K562 (cell line): ENCODE results near the gene PPM1F. TPM values are rescaled to one million over a fixed set of nuclear protein-coding genes. Genes with fewer than 3 reads are reported as not detected.

Source experiments
- CBX3 ChIP-seq, 2 experiments: IDR thresholded peaks; 1 replicate in 1 of 2; 2 replicates in 1 of 2; pipeline ENCODE4 v1.6.1; 2012; ENCODE audit warnings: inconsistent platforms in 2 of 2, low read length in 2 of 2, borderline replicate concordance in 1 of 2, control low read depth in 1 of 2
- DPF2 ChIP-seq: fragments of 450-650 bp; IDR thresholded peaks from 2 replicates; pipeline ENCODE4 v1.6.1; 2016
- GATAD2A ChIP-seq: fragments of 450-650 bp; IDR thresholded peaks from 2 replicates; pipeline ENCODE4 v1.6.1; 2017
- HDAC6 ChIP-seq: IDR thresholded peaks from 2 replicates; pipeline ENCODE4 v1.6.1; 2012; ENCODE audit warnings: low read depth, mild to moderate bottlenecking, control low read depth, inconsistent platforms, low read length, moderate library complexity
- HDAC8 ChIP-seq: fragments of 450-650 bp; IDR thresholded peaks from 2 replicates; pipeline ENCODE4 v1.6.1; 2016; ENCODE audit warnings: mild to moderate bottlenecking, missing genetic modification characterization, moderate library complexity, missing compliant biosample characterization
- HNRNPUL1 ChIP-seq: fragments of 200-400 bp; formaldehyde crosslinking; IDR thresholded peaks from 2 replicates; pipeline ENCODE4 v1.6.1; 2017; ENCODE audit warnings: low read length
- KAT7 ChIP-seq: sonication (generic); formaldehyde crosslinking; IDR thresholded peaks from 2 replicates; pipeline ENCODE4 v1.8.0; 2022; ENCODE audit warnings: missing genetic modification reagents, mild to moderate bottlenecking, borderline replicate concordance
- MTA3 ChIP-seq: fragments of 450-650 bp; formaldehyde crosslinking; IDR thresholded peaks from 2 replicates; pipeline ENCODE4 v1.6.1; 2017; ENCODE audit warnings: mild to moderate bottlenecking, borderline replicate concordance
- NUFIP1 ChIP-seq: fragments of 450-650 bp; IDR thresholded peaks from 2 replicates; pipeline ENCODE4 v1.6.1; 2018; ENCODE audit not compliant: partially characterized antibody
- PHB ChIP-seq: fragments of 250-450 bp; sonication (Bioruptor Pico); IDR thresholded peaks from 2 replicates; pipeline ENCODE4 v1.5.0; 2021
- RBM39 ChIP-seq: fragments of 200-400 bp; formaldehyde crosslinking; optimal IDR thresholded peaks from 2 replicates; pipeline ENCODE3; 2018; ENCODE audit warnings: low read depth, low read length
- RFX5 ChIP-seq: IDR thresholded peaks from 2 replicates; pipeline ENCODE4 v1.6.1; 2011; ENCODE audit warnings: low read depth, mild to moderate bottlenecking, improper control_type of control experiment, low read length
- TCF7 ChIP-seq: sonication (generic); IDR thresholded peaks from 2 replicates; pipeline ENCODE4 v1.6.1; 2016; ENCODE audit warnings: antibody characterized with exemption, borderline replicate concordance
- ZC3H4 ChIP-seq: sonication (generic); formaldehyde crosslinking; IDR thresholded peaks from 2 replicates; pipeline ENCODE4 v1.9.0; 2021; ENCODE audit warnings: missing genetic modification reagents, borderline replicate concordance
- ZKSCAN3 ChIP-seq: fragments of 250-450 bp; sonication (Bioruptor Pico); IDR thresholded peaks from 2 replicates; pipeline ENCODE4 v1.4.0; 2020
- ZKSCAN8 ChIP-seq: fragments of 200-800 bp; sonication (Bioruptor generic); IDR thresholded peaks from 2 replicates; pipeline ENCODE4 v1.6.1; 2016; ENCODE audit warnings: missing genetic modification characterization, missing compliant biosample characterization
- ZNF140 ChIP-seq: fragments of 250-450 bp; sonication (Bioruptor Pico); IDR thresholded peaks from 2 replicates; pipeline ENCODE4 v1.8.0; 2021; ENCODE audit warnings: moderate library complexity, mild to moderate bottlenecking, inconsistent platforms
- ZNF174 ChIP-seq: fragments of 250-450 bp; sonication (Bioruptor Pico); IDR thresholded peaks from 2 replicates; pipeline ENCODE4 v1.4.0; 2020; ENCODE audit warnings: mild to moderate bottlenecking
- polyA plus RNA-seq, 8 experiments: library from polyadenylated mRNA; depleted of rRNA in 4 of 8; stranded (reverse) in 5 of 8; unstranded in 3 of 8; fragments of >200 nt; fragmentation: Nextera tagmentation in 2 of 8; fragmentation: Illumina TruSeq in 1 of 8; extraction: Ambion mirVana in 2 of 8; extraction: Trizol in 1 of 8; gene quantifications; 2 replicates each; pipeline versions ENCODE4 v1.2.1 to v1.2.3, GENCODE V29; 2011 to 2014; ENCODE audit warnings: inconsistent platforms in 1 of 8, missing spikeins in 1 of 8
- total RNA-seq, 7 experiments: library from RNA; depleted of rRNA in 6 of 7; stranded (reverse); fragments of >200 nt in 6 of 7; fragmentation: Illumina TruSeq in 2 of 7; extraction: Trizol in 2 of 7; gene quantifications; 2 replicates each; pipeline versions ENCODE4 v1.2.1 to v1.2.3, GENCODE V29; 2011 to 2021; ENCODE audit warnings: low replicate concordance in 1 of 7
- TF ChIP-seq, protein P1 (sequence below): fragments of 450-650 bp; conservative IDR thresholded peaks from 2 replicates; pipeline ENCODE4 v1.6.1; 2016; ENCODE audit warnings: missing genetic modification characterization, low read depth, mild to moderate bottlenecking, missing compliant biosample characterization, moderate library complexity
- TF ChIP-seq, protein P2 (sequence below), 2 experiments: fragments of 450-650 bp in 1 of 2; sonication (generic) in 1 of 2; formaldehyde crosslinking; conservative IDR thresholded peaks; 2 replicates each; pipeline versions ENCODE4 v1.4.0 to v1.8.1; 2020 to 2022; ENCODE audit warnings: mild to moderate bottlenecking in 1 of 2, missing genetic modification reagents in 1 of 2
- TF ChIP-seq, protein P3 (sequence below): sonication (generic); formaldehyde crosslinking; IDR thresholded peaks from 2 replicates; pipeline ENCODE4 v1.8.1; 2023; ENCODE audit warnings: mild to moderate bottlenecking, missing genetic modification reagents
- TF ChIP-seq, protein P4 (sequence below): fragments of 450-650 bp; IDR thresholded peaks from 2 replicates; pipeline ENCODE4 v1.6.1; 2016; ENCODE audit warnings: borderline replicate concordance
- TF ChIP-seq, protein P5 (sequence below): fragments of 250-450 bp; sonication (Bioruptor Pico); IDR thresholded peaks from 2 replicates; pipeline ENCODE4 v1.9.0; 2021; ENCODE audit warnings: mild to moderate bottlenecking

PPM1F gene
- total and polyA plus RNA-seq, 9 of the 15 experiments (the other 6 are each of a cell fraction or from before 2014, with no cell fraction given): 2.1 to 159 (median 64.0) TPM

DNA sequence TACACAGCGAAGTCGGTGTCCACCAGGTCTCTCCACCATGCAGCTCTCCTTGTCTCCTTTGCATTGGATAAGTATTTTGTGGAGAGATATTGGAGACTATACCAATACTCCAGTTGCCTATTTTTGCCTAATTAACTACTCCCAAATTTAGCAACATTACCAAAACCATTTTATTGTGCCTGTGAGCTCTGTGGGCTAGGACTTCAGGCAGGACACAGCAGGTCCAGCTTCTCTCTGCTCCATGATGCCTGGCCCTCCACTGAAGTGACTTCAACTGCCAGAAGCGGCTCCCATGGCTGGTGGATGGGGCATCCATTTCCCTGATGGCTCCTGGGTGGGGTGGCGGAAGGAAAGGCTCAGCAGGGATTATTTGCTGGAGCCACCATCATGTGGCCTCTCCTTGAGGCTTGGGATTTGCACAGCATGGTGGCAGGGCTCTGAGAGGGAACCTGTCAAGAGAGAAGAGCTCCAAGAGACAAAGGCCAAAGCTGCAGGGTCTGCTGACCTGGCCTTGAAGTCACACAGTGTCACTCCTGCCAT lies 48.3 kb downstream of the PPM1F start (continued):
- no peak for TF ChIP-seq KAT7 (CRISPR knock-in tag)
- TF ChIP-seq, protein P1, sequence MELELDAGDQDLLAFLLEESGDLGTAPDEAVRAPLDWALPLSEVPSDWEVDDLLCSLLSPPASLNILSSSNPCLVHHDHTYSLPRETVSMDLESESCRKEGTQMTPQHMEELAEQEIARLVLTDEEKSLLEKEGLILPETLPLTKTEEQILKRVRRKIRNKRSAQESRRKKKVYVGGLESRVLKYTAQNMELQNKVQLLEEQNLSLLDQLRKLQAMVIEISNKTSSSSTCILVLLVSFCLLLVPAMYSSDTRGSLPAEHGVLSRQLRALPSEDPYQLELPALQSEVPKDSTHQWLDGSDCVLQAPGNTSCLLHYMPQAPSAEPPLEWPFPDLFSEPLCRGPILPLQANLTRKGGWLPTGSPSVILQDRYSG (tag): no peak
- no peak for TF ChIP-seq DPF2
- TF ChIP-seq MTA3: no peak
- TF ChIP-seq ZC3H4 (CRISPR knock-in tag): 0 out of 2 replicates have a peak, but pooled peaks have one; percentile 57
- peak; percentile 26; the same call in 1 of the 2 replicates for TF ChIP-seq PHB (CRISPR knock-in tag)
- TF ChIP-seq, protein P2, sequence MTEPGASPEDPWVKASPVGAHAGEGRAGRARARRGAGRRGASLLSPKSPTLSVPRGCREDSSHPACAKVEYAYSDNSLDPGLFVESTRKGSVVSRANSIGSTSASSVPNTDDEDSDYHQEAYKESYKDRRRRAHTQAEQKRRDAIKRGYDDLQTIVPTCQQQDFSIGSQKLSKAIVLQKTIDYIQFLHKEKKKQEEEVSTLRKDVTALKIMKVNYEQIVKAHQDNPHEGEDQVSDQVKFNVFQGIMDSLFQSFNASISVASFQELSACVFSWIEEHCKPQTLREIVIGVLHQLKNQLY (CRISPR knock-in tag; conservative IDR thresholded peaks at IDR 0.05): no peak
- TF ChIP-seq ZNF174 (CRISPR knock-in tag): no peak
- TF ChIP-seq HNRNPUL1: no peak
- TF ChIP-seq HDAC6: 0 out of 2 replicates have a peak, but pooled peaks have one; percentile 79
- TF ChIP-seq ZNF140 (CRISPR knock-in tag): no peak
- TF ChIP-seq NUFIP1: no peak
- no peak for TF ChIP-seq RFX5
- TF ChIP-seq RBM39: peak; percentile 72
- TF ChIP-seq ZKSCAN8 (CRISPR knock-in tag): no peak
- TF ChIP-seq GATAD2A: no peak
- TF ChIP-seq CBX3 (IDR thresholded peaks at IDR 0.05; ENCODE audit: borderline replicate concordance in 1 of 2, low read length in 2 of 2): no peak
- TF ChIP-seq TCF7: no peak
- TF ChIP-seq HDAC8 (tag): peak; percentile 6; the same call in 1 of the 2 replicates
- TF ChIP-seq, protein P3, sequence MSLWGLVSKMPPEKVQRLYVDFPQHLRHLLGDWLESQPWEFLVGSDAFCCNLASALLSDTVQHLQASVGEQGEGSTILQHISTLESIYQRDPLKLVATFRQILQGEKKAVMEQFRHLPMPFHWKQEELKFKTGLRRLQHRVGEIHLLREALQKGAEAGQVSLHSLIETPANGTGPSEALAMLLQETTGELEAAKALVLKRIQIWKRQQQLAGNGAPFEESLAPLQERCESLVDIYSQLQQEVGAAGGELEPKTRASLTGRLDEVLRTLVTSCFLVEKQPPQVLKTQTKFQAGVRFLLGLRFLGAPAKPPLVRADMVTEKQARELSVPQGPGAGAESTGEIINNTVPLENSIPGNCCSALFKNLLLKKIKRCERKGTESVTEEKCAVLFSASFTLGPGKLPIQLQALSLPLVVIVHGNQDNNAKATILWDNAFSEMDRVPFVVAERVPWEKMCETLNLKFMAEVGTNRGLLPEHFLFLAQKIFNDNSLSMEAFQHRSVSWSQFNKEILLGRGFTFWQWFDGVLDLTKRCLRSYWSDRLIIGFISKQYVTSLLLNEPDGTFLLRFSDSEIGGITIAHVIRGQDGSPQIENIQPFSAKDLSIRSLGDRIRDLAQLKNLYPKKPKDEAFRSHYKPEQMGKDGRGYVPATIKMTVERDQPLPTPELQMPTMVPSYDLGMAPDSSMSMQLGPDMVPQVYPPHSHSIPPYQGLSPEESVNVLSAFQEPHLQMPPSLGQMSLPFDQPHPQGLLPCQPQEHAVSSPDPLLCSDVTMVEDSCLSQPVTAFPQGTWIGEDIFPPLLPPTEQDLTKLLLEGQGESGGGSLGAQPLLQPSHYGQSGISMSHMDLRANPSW: 0 out of 2 replicates have a peak, but pooled peaks have one; percentile 26
- TF ChIP-seq, protein P4, sequence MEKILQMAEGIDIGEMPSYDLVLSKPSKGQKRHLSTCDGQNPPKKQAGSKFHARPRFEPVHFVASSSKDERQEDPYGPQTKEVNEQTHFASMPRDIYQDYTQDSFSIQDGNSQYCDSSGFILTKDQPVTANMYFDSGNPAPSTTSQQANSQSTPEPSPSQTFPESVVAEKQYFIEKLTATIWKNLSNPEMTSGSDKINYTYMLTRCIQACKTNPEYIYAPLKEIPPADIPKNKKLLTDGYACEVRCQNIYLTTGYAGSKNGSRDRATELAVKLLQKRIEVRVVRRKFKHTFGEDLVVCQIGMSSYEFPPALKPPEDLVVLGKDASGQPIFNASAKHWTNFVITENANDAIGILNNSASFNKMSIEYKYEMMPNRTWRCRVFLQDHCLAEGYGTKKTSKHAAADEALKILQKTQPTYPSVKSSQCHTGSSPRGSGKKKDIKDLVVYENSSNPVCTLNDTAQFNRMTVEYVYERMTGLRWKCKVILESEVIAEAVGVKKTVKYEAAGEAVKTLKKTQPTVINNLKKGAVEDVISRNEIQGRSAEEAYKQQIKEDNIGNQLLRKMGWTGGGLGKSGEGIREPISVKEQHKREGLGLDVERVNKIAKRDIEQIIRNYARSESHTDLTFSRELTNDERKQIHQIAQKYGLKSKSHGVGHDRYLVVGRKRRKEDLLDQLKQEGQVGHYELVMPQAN: no peak
- TF ChIP-seq, protein P5, sequence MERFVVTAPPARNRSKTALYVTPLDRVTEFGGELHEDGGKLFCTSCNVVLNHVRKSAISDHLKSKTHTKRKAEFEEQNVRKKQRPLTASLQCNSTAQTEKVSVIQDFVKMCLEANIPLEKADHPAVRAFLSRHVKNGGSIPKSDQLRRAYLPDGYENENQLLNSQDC (CRISPR knock-in tag): no peak
- TF ChIP-seq ZKSCAN3 (CRISPR knock-in tag): no peak
